Activated T-helper 1 cell treated with anti-CD3 and anti-CD28 coated beads, Interleukin-2, amount 50 U/mL, for 16 hours (primary cell): ENCODE data around the gene WFIKKN1.

ENCODE experiments used
- DNase-seq, 2 donors: peaks; one replicate each; pipeline ENCODE4 v3.0.0-alpha.2; 2020; ENCODE audit warnings: low read depth in 1 of 2, low spot score in 1 of 2

The WFIKKN1 gene

GRCh38 chr16:651844-652243, 21.1 kb downstream of the WFIKKN1 start:
- DNase-seq: no peak

GRCh38 chr16:652454-653305, 21.9 kb downstream of the WFIKKN1 start:
- no peak for DNase-seq

GRCh38 chr16:654034-654433, 23.2 kb downstream of the WFIKKN1 start:
- no peak for DNase-seq

- no peak for DNase-seq
These were observed 26.7 kb downstream of the WFIKKN1 start for GRCh38 chr16:657487-657886.

- DNase-seq: no peak
These were observed 28.1 kb downstream of the WFIKKN1 start for GRCh38 chr16:658679-659571.

GRCh38 chr16:659618-660017, 28.8 kb downstream of the WFIKKN1 start:
- DNase-seq: no peak

- no peak for DNase-seq
These were observed 29.3 kb downstream of the WFIKKN1 start for GRCh38 chr16:660132-660458.

- peak; percentile 35 to 58 for DNase-seq
These were observed 29.8 kb downstream of the WFIKKN1 start for GRCh38 chr16:660459-661183.

- no peak for DNase-seq
These were observed 30.5 kb downstream of the WFIKKN1 start for GRCh38 chr16:661184-661821.

GRCh38 chr16:662095-662494, 31.3 kb downstream of the WFIKKN1 start:
- DNase-seq: no peak

- DNase-seq: no peak
These were observed 31.8 kb downstream of the WFIKKN1 start for GRCh38 chr16:662597-662996.

GRCh38 chr16:666572-666971, 35.8 kb downstream of the WFIKKN1 start:
- no peak for DNase-seq

GRCh38 chr16:667113-667779, 36.5 kb downstream of the WFIKKN1 start:
- DNase-seq: no peak

GRCh38 chr16:667780-668518, 37.2 kb downstream of the WFIKKN1 start, which contains the start of gene RHOT2:
TSS of gene RHOT2 (plus strand) at chr16:668132. CDS start at chr16:668200, 68 bp downstream.
- peak; percentile 86 to 92 for DNase-seq

GRCh38 chr16:668519-669171, 37.9 kb downstream of the WFIKKN1 start:
- DNase-seq: no peak

GRCh38 chr16:669666-670065, 38.9 kb downstream of the WFIKKN1 start:
- no peak for DNase-seq

- no peak for DNase-seq
These were observed 39.9 kb downstream of the WFIKKN1 start for GRCh38 chr16:670485-671352.
